HepG2 (cell line): Measurements from ENCODE around the gene EIF3L. TPM values are rescaled to one million over a fixed set of nuclear protein-coding genes. Genes with fewer than 3 reads are reported as not detected.

Experiments used
- CBX1 ChIP-seq: IDR thresholded peaks from one replicate; pipeline ENCODE4 v1.6.1; 2016; ENCODE audit warnings: antibody characterized with exemption, low read depth
- FOXA3 ChIP-seq: IDR thresholded peaks from 2 replicates; pipeline ENCODE4 v1.6.1; 2016; ENCODE audit warnings: missing genetic modification reagents, missing compliant biosample characterization
- FOXJ3 ChIP-seq: sonication (generic); formaldehyde crosslinking; IDR thresholded peaks from 2 replicates; pipeline ENCODE4 v1.4.0; 2020; ENCODE audit warnings: missing genetic modification reagents, mild to moderate bottlenecking, borderline replicate concordance
- HOXA3 ChIP-seq: sonication (generic); formaldehyde crosslinking; IDR thresholded peaks from 2 replicates; pipeline ENCODE4 v1.5.0; 2020; ENCODE audit warnings: missing genetic modification reagents
- MEIS2 ChIP-seq: sonication (generic); formaldehyde crosslinking; IDR thresholded peaks from 2 replicates; pipeline ENCODE4 v1.9.0; 2021; ENCODE audit warnings: mild to moderate bottlenecking, missing genetic modification reagents
- MXD4 ChIP-seq: IDR thresholded peaks from 2 replicates; pipeline ENCODE4 v1.6.1; 2016; ENCODE audit warnings: mild to moderate bottlenecking, missing biosample characterization, missing genetic modification reagents
- NCOA2 ChIP-seq: sonication (generic); formaldehyde crosslinking; IDR thresholded peaks from 2 replicates; pipeline ENCODE4 v1.8.0; 2022; ENCODE audit warnings: inconsistent platforms
- SOX13 ChIP-seq, 3 experiments: fragments of 450-650 bp in 1 of 3; sonication (generic) in 1 of 3; formaldehyde crosslinking in 1 of 3; IDR thresholded peaks in 2 of 3; conservative IDR thresholded peaks in 1 of 3; 2 replicates each; pipeline versions ENCODE4 v1.5.0 to v1.6.1; 2016 to 2020; ENCODE audit warnings: antibody characterized with exemption in 1 of 3, mild to moderate bottlenecking in 1 of 3, missing compliant biosample characterization in 1 of 3, missing genetic modification reagents in 1 of 3, moderate library complexity in 1 of 3
- TBL1XR1 ChIP-seq: fragments of 150-350 bp; IDR thresholded peaks from 2 replicates; pipeline ENCODE4 v1.6.1; 2014; ENCODE audit warnings: borderline replicate concordance, low read length; ENCODE audit not compliant: partially characterized antibody
- ZNF143 ChIP-seq: sonication (generic); formaldehyde crosslinking; IDR thresholded peaks from 2 replicates; pipeline ENCODE4 v1.4.0; 2020; ENCODE audit warnings: missing genetic modification reagents
- polyA plus RNA-seq, 8 experiments: library from polyadenylated mRNA; depleted of rRNA in 3 of 8; stranded (reverse) in 7 of 8; unstranded in 1 of 8; fragments of >200 nt; fragmentation: Illumina TruSeq in 4 of 8; extraction: Trizol in 4 of 8; gene quantifications; 2 replicates each; pipeline versions ENCODE4 v1.2.1 to v1.2.3, GENCODE V29; 2011 to 2016; ENCODE audit warnings: low read depth in 4 of 8, missing spikeins in 1 of 8, mixed read lengths in 1 of 8; ENCODE audit not compliant: insufficient read depth in 1 of 8
- total RNA-seq, 5 experiments: library from RNA; depleted of rRNA; stranded (reverse); fragments of >200 nt; fragmentation: Illumina TruSeq; extraction: Trizol; gene quantifications; 2 replicates each; pipeline ENCODE4 v1.2.3, GENCODE V29; 2016; ENCODE audit warnings: low read depth in 1 of 5
- TF ChIP-seq, protein P1 (sequence below), 2 experiments: sonication (generic) in 1 of 2; formaldehyde crosslinking in 1 of 2; IDR thresholded peaks; 2 replicates each; pipeline versions ENCODE4 v1.5.1 to v1.6.1; 2011 to 2020; ENCODE audit warnings: borderline replicate concordance in 1 of 2, low read depth in 1 of 2, low read length in 1 of 2, mild to moderate bottlenecking in 1 of 2, missing genetic modification reagents in 1 of 2, moderate library complexity in 1 of 2
- TF ChIP-seq, protein P2 (sequence below), 2 experiments: sonication (generic) in 1 of 2; formaldehyde crosslinking in 1 of 2; IDR thresholded peaks; 2 replicates each; pipeline versions ENCODE4 v1.4.0 to v1.6.1; 2018 to 2020; ENCODE audit warnings: missing genetic modification reagents in 2 of 2, borderline replicate concordance in 1 of 2, low read depth in 1 of 2, mild to moderate bottlenecking in 1 of 2, missing biosample characterization in 1 of 2
- TF ChIP-seq, protein P3 (sequence below): sonication (generic); formaldehyde crosslinking; IDR thresholded peaks from 2 replicates; pipeline ENCODE4 v1.4.0; 2020; ENCODE audit warnings: mild to moderate bottlenecking, missing genetic modification reagents
- TF ChIP-seq, protein P4 (sequence below): IDR thresholded peaks from 2 replicates; pipeline ENCODE4 v1.4.0; 2020; ENCODE audit warnings: mild to moderate bottlenecking, missing genetic modification reagents
- TF ChIP-seq, protein P5 (sequence below): sonication (generic); formaldehyde crosslinking; conservative IDR thresholded peaks from 2 replicates; pipeline ENCODE4 v1.4.0; 2020; ENCODE audit warnings: missing genetic modification reagents
- TF ChIP-seq, protein P6 (sequence below): sonication (generic); formaldehyde crosslinking; IDR thresholded peaks from 2 replicates; pipeline ENCODE4 v1.4.0; 2020; ENCODE audit warnings: missing genetic modification reagents

EIF3L gene
- total and polyA plus RNA-seq, 2 of the 13 experiments (the other 11 are each of a cell fraction or from before 2014, with no cell fraction given), result 514 to 793 TPM

DNA sequence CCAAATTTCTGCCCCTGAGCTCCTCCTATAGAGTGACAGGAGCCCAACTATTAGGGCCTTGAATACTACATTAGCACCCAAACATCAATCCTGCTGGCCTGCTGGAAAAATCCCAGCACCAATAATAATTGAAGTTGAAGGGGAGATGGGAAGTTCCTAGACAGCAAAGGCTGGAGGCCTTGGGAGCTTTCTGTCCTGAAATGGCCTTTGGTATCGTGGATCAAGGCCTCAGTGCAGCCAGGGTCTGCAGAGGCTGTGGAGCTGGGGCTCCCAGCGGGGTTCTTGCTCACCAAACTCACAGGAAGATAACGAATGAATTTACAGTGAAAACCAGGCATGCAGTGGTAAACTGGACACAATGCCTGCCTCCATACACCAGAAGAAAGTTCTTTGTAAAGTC is 47.7 kb downstream of the EIF3L start (continued):
- TF ChIP-seq, protein P1, sequence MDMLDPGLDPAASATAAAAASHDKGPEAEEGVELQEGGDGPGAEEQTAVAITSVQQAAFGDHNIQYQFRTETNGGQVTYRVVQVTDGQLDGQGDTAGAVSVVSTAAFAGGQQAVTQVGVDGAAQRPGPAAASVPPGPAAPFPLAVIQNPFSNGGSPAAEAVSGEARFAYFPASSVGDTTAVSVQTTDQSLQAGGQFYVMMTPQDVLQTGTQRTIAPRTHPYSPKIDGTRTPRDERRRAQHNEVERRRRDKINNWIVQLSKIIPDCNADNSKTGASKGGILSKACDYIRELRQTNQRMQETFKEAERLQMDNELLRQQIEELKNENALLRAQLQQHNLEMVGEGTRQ (IDR thresholded peaks at IDR 0.05; ENCODE audit: low read depth, low read length), result no peak
- TF ChIP-seq, protein P1 (CRISPR knock-in tag; IDR thresholded peaks at IDR 0.05; ENCODE audit: borderline replicate concordance), result no peak
- TF ChIP-seq, protein P2, sequence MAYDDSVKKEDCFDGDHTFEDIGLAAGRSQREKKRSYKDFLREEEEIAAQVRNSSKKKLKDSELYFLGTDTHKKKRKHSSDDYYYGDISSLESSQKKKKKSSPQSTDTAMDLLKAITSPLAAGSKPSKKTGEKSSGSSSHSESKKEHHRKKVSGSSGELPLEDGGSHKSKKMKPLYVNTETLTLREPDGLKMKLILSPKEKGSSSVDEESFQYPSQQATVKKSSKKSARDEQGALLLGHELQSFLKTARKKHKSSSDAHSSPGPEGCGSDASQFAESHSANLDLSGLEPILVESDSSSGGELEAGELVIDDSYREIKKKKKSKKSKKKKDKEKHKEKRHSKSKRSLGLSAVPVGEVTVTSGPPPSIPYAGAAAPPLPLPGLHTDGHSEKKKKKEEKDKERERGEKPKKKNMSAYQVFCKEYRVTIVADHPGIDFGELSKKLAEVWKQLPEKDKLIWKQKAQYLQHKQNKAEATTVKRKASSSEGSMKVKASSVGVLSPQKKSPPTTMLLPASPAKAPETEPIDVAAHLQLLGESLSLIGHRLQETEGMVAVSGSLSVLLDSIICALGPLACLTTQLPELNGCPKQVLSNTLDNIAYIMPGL (CRISPR knock-in tag; IDR thresholded peaks at IDR 0.05; ENCODE audit: borderline replicate concordance in 1 of 2, low read depth in 1 of 2), result 0 out of 4 replicates have a peak, but pooled peaks of 1 of the 2 experiments have one; percentile 33
- 0 out of 2 replicates have a peak, but pooled peaks have one; percentile 14 for TF ChIP-seq MEIS2 (CRISPR knock-in tag)
- no peak for TF ChIP-seq SOX13 (IDR thresholded peaks at IDR 0.05)
- TF ChIP-seq SOX13 (CRISPR knock-in tag; conservative IDR thresholded peaks at IDR 0.05 in 1 of 2, IDR thresholded peaks at IDR 0.05 in 1 of 2), result peak in 1 of 2 experiments; percentile 30; a peak in 1 of 4 replicates
- TF ChIP-seq, protein P3, sequence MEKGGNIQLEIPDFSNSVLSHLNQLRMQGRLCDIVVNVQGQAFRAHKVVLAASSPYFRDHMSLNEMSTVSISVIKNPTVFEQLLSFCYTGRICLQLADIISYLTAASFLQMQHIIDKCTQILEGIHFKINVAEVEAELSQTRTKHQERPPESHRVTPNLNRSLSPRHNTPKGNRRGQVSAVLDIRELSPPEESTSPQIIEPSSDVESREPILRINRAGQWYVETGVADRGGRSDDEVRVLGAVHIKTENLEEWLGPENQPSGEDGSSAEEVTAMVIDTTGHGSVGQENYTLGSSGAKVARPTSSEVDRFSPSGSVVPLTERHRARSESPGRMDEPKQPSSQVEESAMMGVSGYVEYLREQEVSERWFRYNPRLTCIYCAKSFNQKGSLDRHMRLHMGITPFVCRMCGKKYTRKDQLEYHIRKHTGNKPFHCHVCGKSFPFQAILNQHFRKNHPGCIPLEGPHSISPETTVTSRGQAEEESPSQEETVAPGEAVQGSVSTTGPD, result 0 out of 2 replicates have a peak, but pooled peaks have one; percentile 32
- no peak for TF ChIP-seq HOXA3 (CRISPR knock-in tag)
- no peak for TF ChIP-seq MXD4 (CRISPR knock-in tag)
- no peak for TF ChIP-seq CBX1
- TF ChIP-seq TBL1XR1, result peak; percentile 83
- TF ChIP-seq, protein P4, sequence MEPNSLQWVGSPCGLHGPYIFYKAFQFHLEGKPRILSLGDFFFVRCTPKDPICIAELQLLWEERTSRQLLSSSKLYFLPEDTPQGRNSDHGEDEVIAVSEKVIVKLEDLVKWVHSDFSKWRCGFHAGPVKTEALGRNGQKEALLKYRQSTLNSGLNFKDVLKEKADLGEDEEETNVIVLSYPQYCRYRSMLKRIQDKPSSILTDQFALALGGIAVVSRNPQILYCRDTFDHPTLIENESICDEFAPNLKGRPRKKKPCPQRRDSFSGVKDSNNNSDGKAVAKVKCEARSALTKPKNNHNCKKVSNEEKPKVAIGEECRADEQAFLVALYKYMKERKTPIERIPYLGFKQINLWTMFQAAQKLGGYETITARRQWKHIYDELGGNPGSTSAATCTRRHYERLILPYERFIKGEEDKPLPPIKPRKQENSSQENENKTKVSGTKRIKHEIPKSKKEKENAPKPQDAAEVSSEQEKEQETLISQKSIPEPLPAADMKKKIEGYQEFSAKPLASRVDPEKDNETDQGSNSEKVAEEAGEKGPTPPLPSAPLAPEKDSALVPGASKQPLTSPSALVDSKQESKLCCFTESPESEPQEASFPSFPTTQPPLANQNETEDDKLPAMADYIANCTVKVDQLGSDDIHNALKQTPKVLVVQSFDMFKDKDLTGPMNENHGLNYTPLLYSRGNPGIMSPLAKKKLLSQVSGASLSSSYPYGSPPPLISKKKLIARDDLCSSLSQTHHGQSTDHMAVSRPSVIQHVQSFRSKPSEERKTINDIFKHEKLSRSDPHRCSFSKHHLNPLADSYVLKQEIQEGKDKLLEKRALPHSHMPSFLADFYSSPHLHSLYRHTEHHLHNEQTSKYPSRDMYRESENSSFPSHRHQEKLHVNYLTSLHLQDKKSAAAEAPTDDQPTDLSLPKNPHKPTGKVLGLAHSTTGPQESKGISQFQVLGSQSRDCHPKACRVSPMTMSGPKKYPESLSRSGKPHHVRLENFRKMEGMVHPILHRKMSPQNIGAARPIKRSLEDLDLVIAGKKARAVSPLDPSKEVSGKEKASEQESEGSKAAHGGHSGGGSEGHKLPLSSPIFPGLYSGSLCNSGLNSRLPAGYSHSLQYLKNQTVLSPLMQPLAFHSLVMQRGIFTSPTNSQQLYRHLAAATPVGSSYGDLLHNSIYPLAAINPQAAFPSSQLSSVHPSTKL (CRISPR knock-in tag), result 0 out of 2 replicates have a peak, but pooled peaks have one; percentile 35
- 0 out of 2 replicates have a peak, but pooled peaks have one; percentile 23 for TF ChIP-seq FOXA3 (CRISPR knock-in tag)
- TF ChIP-seq, protein P5, sequence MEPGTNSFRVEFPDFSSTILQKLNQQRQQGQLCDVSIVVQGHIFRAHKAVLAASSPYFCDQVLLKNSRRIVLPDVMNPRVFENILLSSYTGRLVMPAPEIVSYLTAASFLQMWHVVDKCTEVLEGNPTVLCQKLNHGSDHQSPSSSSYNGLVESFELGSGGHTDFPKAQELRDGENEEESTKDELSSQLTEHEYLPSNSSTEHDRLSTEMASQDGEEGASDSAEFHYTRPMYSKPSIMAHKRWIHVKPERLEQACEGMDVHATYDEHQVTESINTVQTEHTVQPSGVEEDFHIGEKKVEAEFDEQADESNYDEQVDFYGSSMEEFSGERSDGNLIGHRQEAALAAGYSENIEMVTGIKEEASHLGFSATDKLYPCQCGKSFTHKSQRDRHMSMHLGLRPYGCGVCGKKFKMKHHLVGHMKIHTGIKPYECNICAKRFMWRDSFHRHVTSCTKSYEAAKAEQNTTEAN (CRISPR knock-in tag), result no peak
- TF ChIP-seq NCOA2 (CRISPR knock-in tag), result 0 out of 2 replicates have a peak, but pooled peaks have one; percentile 54
- TF ChIP-seq, protein P6, sequence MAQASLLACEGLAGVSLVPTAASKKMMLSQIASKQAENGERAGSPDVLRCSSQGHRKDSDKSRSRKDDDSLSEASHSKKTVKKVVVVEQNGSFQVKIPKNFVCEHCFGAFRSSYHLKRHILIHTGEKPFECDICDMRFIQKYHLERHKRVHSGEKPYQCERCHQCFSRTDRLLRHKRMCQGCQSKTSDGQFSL (CRISPR knock-in tag), result no peak
- TF ChIP-seq ZNF143 (CRISPR knock-in tag), result 0 out of 2 replicates have a peak, but pooled peaks have one; percentile 45
- TF ChIP-seq FOXJ3, result peak; percentile 16; the same call in 1 of the 2 replicates
